ENCODE results near the gene SAFB.

Gene SAFB

DNA sequence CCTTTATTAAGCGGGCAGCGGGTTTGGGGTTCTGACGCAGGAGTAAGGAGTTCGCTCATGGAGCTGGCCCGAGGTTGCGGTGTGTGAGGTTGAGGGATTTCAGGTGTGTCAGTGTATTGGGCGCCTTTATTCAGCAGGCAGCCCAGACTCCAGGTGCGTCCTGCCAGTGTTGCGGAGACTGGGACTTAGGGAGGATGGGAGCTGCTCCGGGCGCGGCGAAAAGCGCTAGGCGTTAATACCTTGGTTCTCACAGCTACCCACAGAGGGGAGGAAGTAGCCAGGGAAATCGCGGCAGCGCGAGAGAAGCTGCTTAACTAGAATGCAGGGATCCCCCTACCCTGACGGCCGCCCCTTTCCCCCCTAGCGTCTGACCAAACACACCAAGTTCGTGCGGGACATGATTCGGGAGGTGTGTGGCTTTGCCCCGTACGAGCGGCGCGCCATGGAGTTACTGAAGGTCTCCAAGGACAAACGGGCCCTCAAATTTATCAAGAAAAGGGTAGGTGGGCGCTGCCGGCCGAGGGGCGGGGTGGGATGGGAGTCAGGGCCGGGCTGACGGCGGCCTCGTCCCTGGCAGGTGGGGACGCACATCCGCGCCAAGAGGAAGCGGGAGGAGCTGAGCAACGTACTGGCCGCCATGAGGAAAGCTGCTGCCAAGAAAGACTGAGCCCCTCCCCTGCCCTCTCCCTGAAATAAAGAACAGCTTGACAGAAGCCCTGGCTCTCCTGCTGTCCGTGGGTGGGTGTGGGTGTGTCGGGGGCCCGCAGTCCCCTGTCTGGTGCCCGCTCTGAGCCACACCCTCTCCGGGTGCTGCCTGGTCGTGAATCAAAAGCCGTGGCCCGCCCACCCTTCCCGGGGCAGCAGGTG is 68.3 kb downstream of the SAFB start:
- H3K9me3 ChIP-seq (ENCODE audit: low read length): no peaks in the 10 kb centered on the region
- H3K9ac ChIP-seq (ENCODE audit: low read length): peak overlapping the region; percentile 76
- peaks cover 44% of the 10 kb centered on the region for H3K36me3 ChIP-seq (ENCODE audit: insufficient read depth, low read length)
- H3K27ac ChIP-seq (ENCODE audit: low read depth, low read length): peak overlapping the region; percentile 96
- H3K27me3 ChIP-seq (ENCODE audit: control insufficient read depth in 1 of 2, insufficient read depth in 2 of 2, low read length in 2 of 2): no peaks in the 10 kb centered on the region
- H3K4me1 ChIP-seq (ENCODE audit: insufficient read depth, low read length): peaks cover 11% of the 10 kb centered on the region
- H3K4me3 ChIP-seq (ENCODE audit: low read depth in 1 of 2, low read length in 2 of 2): peak overlapping the region; percentile 95 to 97

- Histone ChIP-seq H3K9ac (ENCODE audit: low read length) (no peak overlapping the region), H3K36me3 (ENCODE audit: insufficient read depth, low read length) (peaks cover 51% of the 10 kb centered on the region), H3K9me3 (ENCODE audit: low read length) (no peaks in the 10 kb centered on the region), H3K4me1 (ENCODE audit: insufficient read depth, low read length) (peaks cover 11% of the 10 kb centered on the region), H3K27me3 (ENCODE audit: control insufficient read depth in 1 of 2, insufficient read depth in 2 of 2, low read length in 2 of 2) (no peaks in the 10 kb centered on the region), H3K27ac (ENCODE audit: low read depth, low read length) (peak overlapping the region; percentile 96), H3K4me3 (ENCODE audit: low read depth in 1 of 2, low read length in 2 of 2) (peak overlapping the region in 1 of 2 donors; percentile 97)
Observed at GRCh38 chr19:5691822-5692722, 69.2 kb downstream of the SAFB start.

DNA sequence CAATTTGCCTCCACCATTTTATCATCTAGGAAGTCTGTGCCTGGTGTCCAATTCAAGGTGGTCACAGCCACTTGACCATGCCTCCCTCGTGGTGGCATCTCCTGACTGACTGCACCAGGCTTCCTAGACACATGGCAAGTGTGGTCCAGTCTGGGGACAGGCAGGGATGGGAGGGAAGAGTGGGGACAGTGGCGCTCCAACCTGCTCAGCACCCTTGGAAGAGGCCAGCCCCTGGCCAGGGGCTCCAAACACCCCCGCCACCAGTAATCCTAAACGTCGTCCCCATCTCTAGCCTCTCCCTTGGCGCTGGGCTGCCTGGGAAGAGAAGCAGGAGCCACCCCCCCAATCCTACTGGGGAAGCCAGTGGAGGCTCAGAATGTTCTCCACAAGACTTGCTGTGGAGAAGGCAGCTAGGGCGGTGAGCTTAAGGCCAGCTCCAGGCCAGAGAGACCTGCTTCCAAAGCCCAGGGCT is 69.9 kb downstream of the SAFB start:
- Histone ChIP-seq H3K36me3 (ENCODE audit: insufficient read depth, low read length) (peaks cover 52% of the 10 kb centered on the region), H3K4me3 (ENCODE audit: low read depth in 1 of 2, low read length in 2 of 2) (no peak overlapping the region), H3K4me1 (ENCODE audit: insufficient read depth, low read length) (peaks cover 11% of the 10 kb centered on the region), H3K27ac (ENCODE audit: low read depth, low read length) (no peak overlapping the region), H3K9ac (ENCODE audit: low read length) (no peak overlapping the region), H3K27me3 (ENCODE audit: control insufficient read depth in 1 of 2, insufficient read depth in 2 of 2, low read length in 2 of 2) (no peaks in the 10 kb centered on the region), H3K9me3 (ENCODE audit: low read length) (no peaks in the 10 kb centered on the region)

GRCh38 chr19:5693195-5694166 is 70.6 kb downstream of the SAFB start:
- H3K4me1 ChIP-seq (ENCODE audit: insufficient read depth, low read length): peaks cover 11% of the 10 kb centered on the region
- no peak overlapping the region for H3K9ac ChIP-seq (ENCODE audit: low read length)
- H3K4me3 ChIP-seq (ENCODE audit: low read depth in 1 of 2, low read length in 2 of 2): no peak overlapping the region
- H3K36me3 ChIP-seq (ENCODE audit: insufficient read depth, low read length): peaks cover 56% of the 10 kb centered on the region
- H3K9me3 ChIP-seq (ENCODE audit: low read length): no peaks in the 10 kb centered on the region
- H3K27me3 ChIP-seq (ENCODE audit: control insufficient read depth in 1 of 2, insufficient read depth in 2 of 2, low read length in 2 of 2): no peaks in the 10 kb centered on the region
- H3K27ac ChIP-seq (ENCODE audit: low read depth, low read length): no peak overlapping the region

DNA sequence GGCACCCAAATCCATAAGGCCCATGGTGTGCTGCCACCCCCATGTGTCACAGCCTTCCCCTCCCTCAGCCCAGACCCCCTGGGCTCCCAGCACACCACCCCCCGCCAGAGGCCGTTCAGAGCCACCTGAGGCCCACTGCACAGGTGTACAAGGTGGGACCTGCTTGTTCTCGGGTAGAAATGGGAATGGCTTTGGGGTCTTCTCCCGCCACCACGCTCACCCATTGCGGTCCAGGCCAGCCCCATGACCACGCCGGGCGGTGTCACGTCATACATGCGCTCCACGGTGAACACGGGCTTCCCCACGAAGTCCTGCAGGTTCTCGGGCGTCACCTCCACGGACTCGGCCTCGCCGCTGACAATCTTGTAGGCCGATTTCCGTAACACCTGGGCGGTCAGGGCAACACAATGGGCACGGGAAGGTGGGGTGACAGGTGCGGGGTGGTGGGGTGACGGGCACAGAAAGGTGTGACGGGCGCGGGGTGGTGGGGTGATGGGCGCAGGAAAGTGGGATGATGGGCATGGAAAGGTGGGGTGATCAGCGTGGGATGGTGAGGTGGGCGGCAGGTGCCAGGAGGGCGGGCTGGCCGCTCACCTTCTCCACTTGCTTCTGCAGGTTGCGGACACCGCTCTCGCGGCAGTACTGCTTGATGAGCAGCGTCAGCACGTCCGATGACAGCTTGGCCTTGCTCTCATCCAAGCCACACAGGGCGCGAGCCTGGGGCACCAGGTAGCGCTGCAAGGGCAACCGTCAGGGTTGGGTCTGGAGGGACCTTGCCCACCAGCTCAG is 71.5 kb downstream of the SAFB start:
- Histone ChIP-seq H3K4me3 (ENCODE audit: low read depth in 1 of 2, low read length in 2 of 2) (no peak overlapping the region), H3K36me3 (ENCODE audit: insufficient read depth, low read length) (peaks cover 65% of the 10 kb centered on the region), H3K27me3 (ENCODE audit: control insufficient read depth in 1 of 2, insufficient read depth in 2 of 2, low read length in 2 of 2) (no peaks in the 10 kb centered on the region), H3K27ac (ENCODE audit: low read depth, low read length) (no peak overlapping the region), H3K9me3 (ENCODE audit: low read length) (no peaks in the 10 kb centered on the region), H3K9ac (ENCODE audit: low read length) (no peak overlapping the region), H3K4me1 (ENCODE audit: insufficient read depth, low read length) (peaks cover 11% of the 10 kb centered on the region)

GRCh38 chr19:5694956-5695648 is 72.2 kb downstream of the SAFB start:
- Histone ChIP-seq H3K9ac (ENCODE audit: low read length) (no peak overlapping the region), H3K27me3 (ENCODE audit: control insufficient read depth in 1 of 2, insufficient read depth in 2 of 2, low read length in 2 of 2) (no peaks in the 10 kb centered on the region), H3K4me1 (ENCODE audit: insufficient read depth, low read length) (peaks cover 11% of the 10 kb centered on the region), H3K9me3 (ENCODE audit: low read length) (no peaks in the 10 kb centered on the region), H3K36me3 (ENCODE audit: insufficient read depth, low read length) (peaks cover 65% of the 10 kb centered on the region), H3K4me3 (ENCODE audit: low read depth in 1 of 2, low read length in 2 of 2) (no peak overlapping the region), H3K27ac (ENCODE audit: low read depth, low read length) (no peak overlapping the region)

DNA sequence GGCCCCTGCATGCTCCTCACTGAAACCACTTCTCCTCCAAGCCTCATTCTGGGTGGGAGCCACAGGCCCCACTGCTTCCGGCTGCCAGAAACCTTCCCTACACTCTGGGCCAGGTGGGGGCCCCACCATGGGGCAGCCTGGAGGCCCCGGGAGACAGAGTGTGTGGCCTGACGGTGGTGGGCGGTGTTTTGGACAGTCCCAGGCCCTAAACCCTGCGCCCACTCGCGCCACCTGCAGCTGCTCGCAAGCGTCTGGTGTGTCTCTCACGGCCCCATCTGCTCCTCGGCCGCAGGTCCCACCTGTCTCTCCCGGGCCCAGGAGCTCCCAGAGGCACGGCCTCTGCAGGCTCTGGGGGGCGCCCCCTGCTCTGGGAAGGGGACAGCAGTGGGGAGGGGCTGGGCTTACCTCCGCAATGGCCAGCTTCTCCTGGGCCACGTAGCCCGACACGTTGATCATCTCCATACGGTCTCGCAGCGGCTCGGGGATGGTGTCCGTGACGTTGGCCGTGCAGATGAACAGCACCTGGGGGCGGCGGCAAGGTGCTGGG is 72.8 kb downstream of the SAFB start:
- Histone ChIP-seq H3K9ac (ENCODE audit: low read length) (no peak overlapping the region), H3K36me3 (ENCODE audit: insufficient read depth, low read length) (peaks cover 71% of the 10 kb centered on the region), H3K27ac (ENCODE audit: low read depth, low read length) (no peak overlapping the region), H3K4me1 (ENCODE audit: insufficient read depth, low read length) (peaks cover 11% of the 10 kb centered on the region), H3K4me3 (ENCODE audit: low read depth in 1 of 2, low read length in 2 of 2) (no peak overlapping the region), H3K9me3 (ENCODE audit: low read length) (no peaks in the 10 kb centered on the region), H3K27me3 (ENCODE audit: control insufficient read depth in 1 of 2, insufficient read depth in 2 of 2, low read length in 2 of 2) (no peaks in the 10 kb centered on the region)

DNA sequence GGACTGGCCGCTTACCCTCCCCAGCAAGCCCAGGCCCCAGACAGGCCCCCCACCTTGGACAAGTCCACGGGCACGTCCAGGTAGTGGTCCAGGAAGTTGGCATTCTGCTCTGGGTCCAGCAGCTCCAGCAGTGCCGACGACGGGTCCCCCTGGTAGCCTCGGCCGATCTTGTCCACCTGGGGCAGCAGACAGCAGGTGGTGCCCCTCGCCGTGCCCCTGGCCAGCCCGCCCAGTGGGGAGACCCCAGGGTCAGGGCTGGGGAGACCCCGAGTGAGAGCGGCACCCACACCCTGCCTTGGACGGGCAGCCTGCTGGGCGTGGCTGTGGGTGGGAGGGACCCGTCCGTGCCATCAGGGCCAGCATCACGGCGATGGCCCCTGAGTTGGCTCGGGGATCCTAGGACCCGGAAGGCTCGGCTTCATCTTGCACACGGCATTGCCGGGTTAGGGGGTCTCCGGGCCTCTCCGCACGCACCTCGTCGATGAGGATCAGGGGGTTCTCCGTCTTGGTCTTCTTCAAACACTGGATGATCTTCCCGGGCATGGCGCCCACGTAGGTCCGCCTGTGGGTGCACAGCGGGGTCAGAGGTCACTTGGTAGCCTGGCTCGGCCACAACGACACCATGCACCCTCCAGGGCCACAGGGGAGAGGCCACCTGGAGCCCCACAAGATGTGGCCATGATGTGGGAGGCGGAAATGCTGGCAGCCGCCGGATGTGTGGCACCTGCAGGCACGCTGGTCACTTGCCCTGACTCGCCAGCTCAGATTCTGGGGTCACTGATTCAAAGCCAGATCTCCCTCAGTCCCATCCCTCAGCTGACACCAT is 73.5 kb downstream of the SAFB start:
- Histone ChIP-seq H3K36me3 (ENCODE audit: insufficient read depth, low read length) (peaks cover 74% of the 10 kb centered on the region), H3K4me3 (ENCODE audit: low read depth in 1 of 2, low read length in 2 of 2) (no peak overlapping the region), H3K4me1 (ENCODE audit: insufficient read depth, low read length) (peaks cover 7% of the 10 kb centered on the region), H3K27me3 (ENCODE audit: control insufficient read depth in 1 of 2, insufficient read depth in 2 of 2, low read length in 2 of 2) (no peaks in the 10 kb centered on the region), H3K9ac (ENCODE audit: low read length) (no peak overlapping the region), H3K9me3 (ENCODE audit: low read length) (no peaks in the 10 kb centered on the region), H3K27ac (ENCODE audit: low read depth, low read length) (no peak overlapping the region)
